ENCODE results near the gene OXA1L.
A peak's percentile ranks its signal among the peaks of the same experiment; 100 is the strongest.
"Not testable (repeated sequence)": the region's sequence is repeated elsewhere in the genome, so short reads cannot be mapped to it uniquely, and the experiment has no call there.

The OXA1L gene

GRCh38 chr14:22766457-22767322 is at the start of gene OXA1L:
Gene OXA1L, plus strand, starts transcription at chr14:22766688. Its CDS starts 14 bp downstream, at chr14:22766702.
- peak; percentile 90 for DNase-seq

GRCh38 chr14:22718091-22718490 is 48.4 kb upstream of the OXA1L start:
- no peak for DNase-seq

- DNase-seq: no peak
These were observed 45.3 kb upstream of the OXA1L start for GRCh38 chr14:22721213-22721612.

- no peak for DNase-seq
These were observed 42.7 kb upstream of the OXA1L start for GRCh38 chr14:22723815-22724214.

- not testable (repeated sequence) for DNase-seq
These were observed 41.6 kb upstream of the OXA1L start for GRCh38 chr14:22724847-22725246.

- DNase-seq: not testable (repeated sequence)
These were observed 41.1 kb upstream of the OXA1L start for GRCh38 chr14:22725374-22725773.

- DNase-seq: no peak
These were observed 40.5 kb upstream of the OXA1L start for GRCh38 chr14:22726012-22726411.

GRCh38 chr14:22732062-22732461 is 34.4 kb upstream of the OXA1L start:
- DNase-seq: not testable (repeated sequence)

- DNase-seq: no peak
These were observed 32.7 kb upstream of the OXA1L start for GRCh38 chr14:22733829-22734228.

- DNase-seq: no peak
These were observed 31.4 kb upstream of the OXA1L start for GRCh38 chr14:22735096-22735495.

GRCh38 chr14:22736384-22736783 is 30.1 kb upstream of the OXA1L start:
- not testable (repeated sequence) for DNase-seq

GRCh38 chr14:22737052-22737451 is 29.4 kb upstream of the OXA1L start:
- DNase-seq: no peak

- DNase-seq: no peak
These were observed 27.1 kb upstream of the OXA1L start for GRCh38 chr14:22739423-22739822.

- DNase-seq: no peak
These were observed 26.5 kb upstream of the OXA1L start for GRCh38 chr14:22740020-22740419.

- DNase-seq: no peak
These were observed 18.7 kb upstream of the OXA1L start for GRCh38 chr14:22747769-22748168.

- DNase-seq: no peak
These were observed 18.3 kb upstream of the OXA1L start for GRCh38 chr14:22748206-22748605.

- no peak for DNase-seq
These were observed 17.8 kb upstream of the OXA1L start for GRCh38 chr14:22748631-22749068.

- no peak for DNase-seq
These were observed 14.1 kb upstream of the OXA1L start for GRCh38 chr14:22752422-22752821.

GRCh38 chr14:22753586-22753985 is 12.9 kb upstream of the OXA1L start:
- no peak for DNase-seq

- DNase-seq: not testable (repeated sequence)
These were observed 8.4 kb upstream of the OXA1L start for GRCh38 chr14:22757972-22758650.

- DNase-seq: no peak
These were observed 4.8 kb upstream of the OXA1L start for GRCh38 chr14:22761734-22762133.

- DNase-seq: no peak
These were observed 2.1 kb upstream of the OXA1L start for GRCh38 chr14:22764382-22764781.

- DNase-seq: no peak
These were observed 768 bp downstream of the OXA1L start for GRCh38 chr14:22767323-22767589.

GRCh38 chr14:22768947-22769346 is 2.5 kb downstream of the OXA1L start:
- no peak for DNase-seq

Data from activated effector memory CD4-positive, alpha-beta T cell treated with Interleukin-2 at 50 U/mL for 16 hours (primary cell).